Kidney epithelial cell (primary cell): Measurements from ENCODE around the gene DPP6. TPM values are rescaled to one million over a fixed set of nuclear protein-coding genes. Genes with fewer than 3 reads are reported as not detected.

Experiments used
- DNase-seq: peaks from one replicate; pipeline ENCODE4 v3.0.0-alpha.2; 2010; ENCODE audit warnings: low read depth
- H3K27me3 ChIP-seq: 2 replicates; pipeline ENCODE4 v1.6.0; 2011; ENCODE audit warnings: low read length; ENCODE audit not compliant: control insufficient read depth, insufficient read depth
- H3K36me3 ChIP-seq: 2 replicates; pipeline ENCODE4 v1.5.1; 2011; ENCODE audit warnings: low read length; ENCODE audit not compliant: control insufficient read depth, insufficient read depth
- H3K4me3 ChIP-seq: 2 replicates; pipeline ENCODE4 v1.5.1; 2011; ENCODE audit warnings: low read depth, mild to moderate bottlenecking, control low read depth, low read length
- CTCF ChIP-seq: IDR thresholded peaks from 2 replicates; pipeline ENCODE4 v1.5.1; 2011; ENCODE audit warnings: mild to moderate bottlenecking, moderate library complexity, low read length, control low read depth, inconsistent platforms; ENCODE audit not compliant: insufficient read depth, poor library complexity, severe bottlenecking
- total RNA-seq: library from RNA; depleted of rRNA; stranded (reverse); fragments of >200 nt; gene quantifications from 2 replicates; pipeline ENCODE4 v1.2.3, GENCODE V29; 2015

Gene DPP6
- total RNA-seq, 1 donor from 2014 or later, result 0.84 TPM

GRCh38 chr7:154433632-154434598, 381.7 kb downstream of the DPP6 start:
- Histone ChIP-seq H3K36me3 (no peaks in the 10 kb centered on the region), H3K27me3 (no peaks in the 10 kb centered on the region), H3K4me3 (no peak overlapping the region)
- no peak for DNase-seq
- TF ChIP-seq CTCF, result no peak

- DNase-seq, result no peak
- Histone ChIP-seq H3K27me3 (no peaks in the 10 kb centered on the region), H3K36me3 (no peaks in the 10 kb centered on the region), H3K4me3 (no peak overlapping the region)
- no peak for TF ChIP-seq CTCF
Observed at GRCh38 chr7:154436560-154436959, 384.4 kb downstream of the DPP6 start.

- H3K4me3 ChIP-seq, result no peak overlapping the region
- no peak for TF ChIP-seq CTCF
- DNase-seq, result no peak
Observed at GRCh38 chr7:154437234-154437633, 385.0 kb downstream of the DPP6 start.

GRCh38 chr7:154438571-154439367, 386.6 kb downstream of the DPP6 start:
- Histone ChIP-seq H3K4me3 (no peak overlapping the region), H3K27me3 (no peaks in the 10 kb centered on the region), H3K36me3 (no peaks in the 10 kb centered on the region)
- no peak for TF ChIP-seq CTCF
- DNase-seq, result no peak

More at GRCh38 chr7:154437234-154437633, 385.0 kb downstream of the DPP6 start:
- Histone ChIP-seq H3K27me3 (no peaks in the 10 kb centered on the region), H3K36me3 (no peaks in the 10 kb centered on the region)

- Histone ChIP-seq H3K36me3 (no peaks in the 10 kb centered on the region), H3K27me3 (no peaks in the 10 kb centered on the region), H3K4me3 (no peak overlapping the region)
- TF ChIP-seq CTCF, result no peak
- DNase-seq, result no peak
Observed at GRCh38 chr7:154440058-154440457, 387.9 kb downstream of the DPP6 start.
